LHCN-M2 (cell line): ENCODE measurements around the gene PLS1. TPM values are rescaled to one million over a fixed set of nuclear protein-coding genes. Genes with fewer than 3 reads are reported as not detected.
"Not testable (repeated sequence)": the region's sequence is repeated elsewhere in the genome, so short reads cannot be mapped to it uniquely, and the experiment has no call there.

Experiments used
- DNase-seq: peaks from one replicate; pipeline ENCODE4 v3.0.0-alpha.2; 2012; ENCODE audit warnings: low read depth
- total RNA-seq: library from RNA; depleted of rRNA; stranded (reverse); fragments of >200 nt; gene quantifications from 2 replicates; pipeline ENCODE4 v1.2.3, GENCODE V29; 2014

The PLS1 gene
- total RNA-seq, 1 experiment from 2014 or later = 1.1 TPM

DNA sequence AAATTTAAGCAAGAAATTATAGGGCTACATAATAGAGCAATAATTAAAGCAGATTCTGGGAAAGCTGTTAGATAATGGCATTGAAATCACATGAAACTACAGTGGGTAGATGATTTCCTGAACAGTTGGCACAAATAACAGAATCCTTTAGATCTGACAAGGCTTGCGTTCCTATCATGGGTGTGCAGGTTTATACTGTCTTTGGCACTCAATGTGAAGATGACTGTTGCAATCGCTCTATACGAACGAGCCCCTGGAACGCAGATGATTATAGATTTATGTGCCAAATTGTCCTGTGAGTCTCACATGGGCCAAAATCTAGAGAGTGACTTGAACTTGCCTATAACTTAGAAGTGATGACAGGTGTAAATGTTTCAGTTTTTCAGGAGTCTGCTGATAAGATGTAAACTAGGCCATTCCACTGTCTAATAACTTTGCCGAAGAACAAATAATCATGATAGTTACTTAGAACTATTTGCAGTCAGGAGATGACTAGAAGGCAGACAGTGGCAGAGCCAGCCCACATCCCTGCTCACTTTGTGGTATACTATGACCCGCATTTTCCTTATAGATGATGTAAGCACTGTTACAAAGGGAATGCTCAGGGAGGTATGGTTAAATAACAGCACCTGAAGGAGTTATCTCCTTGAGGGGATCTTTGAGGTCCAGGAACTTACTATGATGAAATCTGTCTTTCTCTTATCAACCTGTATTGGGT lies 97.1 kb downstream of the PLS1 start:
- DNase-seq = no peak

DNA sequence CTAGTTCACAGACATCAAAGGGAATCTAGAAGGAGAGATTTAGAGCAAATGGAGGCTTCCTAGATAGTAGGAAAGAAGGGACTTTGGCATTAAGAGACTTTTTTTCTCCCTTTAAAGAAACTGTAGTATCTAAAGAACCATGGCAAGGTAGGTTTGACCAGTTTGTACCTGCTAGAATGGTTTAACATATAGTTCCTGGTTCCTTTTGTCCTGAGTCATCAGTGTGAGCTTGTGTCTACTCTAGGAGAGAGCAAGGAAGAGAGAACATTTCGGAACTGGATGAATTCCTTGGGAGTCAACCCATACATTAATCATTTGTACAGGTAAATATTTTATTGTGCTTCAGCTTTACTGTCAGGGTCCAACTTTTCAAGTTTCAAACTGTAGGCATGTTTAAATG lies 98.0 kb downstream of the PLS1 start:
- no peak for DNase-seq

GRCh38 chr3:142705198-142705597 lies 109.0 kb downstream of the PLS1 start:
- no peak for DNase-seq

DNA sequence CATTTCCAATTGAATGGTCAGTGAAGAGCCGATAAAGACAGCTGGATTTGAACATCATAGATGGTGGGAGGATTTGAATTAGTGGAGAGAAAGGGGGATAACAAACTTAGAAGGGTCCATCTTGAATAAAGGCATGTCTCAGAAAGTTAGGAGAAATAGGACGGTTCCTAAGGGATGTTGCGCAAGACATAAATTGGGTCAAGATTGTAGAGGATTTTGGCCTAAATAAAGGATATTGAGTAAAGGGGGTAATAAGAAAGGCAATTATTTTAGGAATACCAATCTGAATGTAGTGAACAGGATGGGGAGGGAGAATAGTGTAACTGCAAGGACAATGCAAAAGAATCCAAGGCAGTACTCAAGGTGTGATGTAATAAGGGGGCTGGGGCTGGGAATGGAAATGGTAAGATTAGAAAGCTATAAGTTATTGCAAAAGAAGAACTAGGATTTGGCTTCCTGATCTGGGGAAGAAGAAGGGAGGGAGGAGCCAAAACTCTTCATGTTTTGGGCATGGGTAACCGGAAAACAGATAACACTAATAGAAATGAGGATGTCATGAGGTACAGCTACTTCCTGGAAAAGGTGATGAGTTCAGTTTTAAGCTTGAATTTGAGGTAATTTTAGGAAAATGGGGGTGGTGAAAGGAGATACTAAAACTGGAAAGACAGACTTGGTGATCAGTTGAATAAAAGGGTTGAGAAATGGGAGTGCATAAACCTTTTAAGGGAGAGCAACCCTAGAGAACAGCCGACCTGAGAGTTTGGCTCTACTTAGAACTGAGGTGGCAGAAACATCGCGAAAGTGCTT lies 110.3 kb downstream of the PLS1 start:
- no peak for DNase-seq

DNA sequence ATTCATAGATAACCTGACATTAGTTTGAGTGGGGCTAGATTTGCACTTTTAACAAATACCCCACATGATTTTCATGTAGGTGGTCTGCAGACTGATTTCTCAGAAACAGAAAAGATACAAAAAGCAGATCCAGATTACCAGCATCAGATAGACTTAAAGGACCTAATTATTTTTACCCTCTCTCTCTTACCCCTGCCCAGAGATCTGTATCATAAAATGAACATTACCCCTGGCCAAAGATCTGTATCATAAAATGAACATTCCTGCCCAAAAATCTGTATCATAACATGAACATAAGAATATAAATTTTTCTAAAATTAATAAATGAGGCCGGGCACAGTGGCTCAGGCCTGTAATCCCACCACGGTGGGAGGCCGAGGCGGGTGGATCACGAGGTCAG lies 113.0 kb downstream of the PLS1 start:
- no peak for DNase-seq

GRCh38 chr3:142714882-142715281 lies 118.7 kb downstream of the PLS1 start:
- DNase-seq = not testable (repeated sequence)

- DNase-seq = no peak
Measured at GRCh38 chr3:142716102-142716501, 119.9 kb downstream of the PLS1 start.

DNA sequence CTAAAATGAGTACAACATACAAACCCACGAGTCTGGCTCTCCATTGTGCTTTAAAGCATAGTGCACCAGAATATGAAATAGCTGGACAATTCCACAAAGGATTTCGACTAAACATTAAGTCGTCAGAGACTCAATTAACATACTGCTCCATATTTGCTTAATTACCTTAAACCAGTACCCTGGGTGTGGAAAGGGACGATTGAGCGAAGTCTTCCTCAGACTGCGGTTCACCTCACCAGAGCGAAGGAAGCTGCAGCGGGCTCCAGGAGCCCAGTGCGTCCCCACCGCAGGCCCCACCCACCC lies 127.4 kb downstream of the PLS1 start:
- DNase-seq = no peak

- peak; percentile 81 for DNase-seq
Measured at GRCh38 chr3:142723968-142724681, 127.9 kb downstream of the PLS1 start, which contains the start of gene TRPC1. TSS of gene TRPC1 (plus strand) at chr3:142724034. CDS start at chr3:142724560, 526 bp downstream.

DNA sequence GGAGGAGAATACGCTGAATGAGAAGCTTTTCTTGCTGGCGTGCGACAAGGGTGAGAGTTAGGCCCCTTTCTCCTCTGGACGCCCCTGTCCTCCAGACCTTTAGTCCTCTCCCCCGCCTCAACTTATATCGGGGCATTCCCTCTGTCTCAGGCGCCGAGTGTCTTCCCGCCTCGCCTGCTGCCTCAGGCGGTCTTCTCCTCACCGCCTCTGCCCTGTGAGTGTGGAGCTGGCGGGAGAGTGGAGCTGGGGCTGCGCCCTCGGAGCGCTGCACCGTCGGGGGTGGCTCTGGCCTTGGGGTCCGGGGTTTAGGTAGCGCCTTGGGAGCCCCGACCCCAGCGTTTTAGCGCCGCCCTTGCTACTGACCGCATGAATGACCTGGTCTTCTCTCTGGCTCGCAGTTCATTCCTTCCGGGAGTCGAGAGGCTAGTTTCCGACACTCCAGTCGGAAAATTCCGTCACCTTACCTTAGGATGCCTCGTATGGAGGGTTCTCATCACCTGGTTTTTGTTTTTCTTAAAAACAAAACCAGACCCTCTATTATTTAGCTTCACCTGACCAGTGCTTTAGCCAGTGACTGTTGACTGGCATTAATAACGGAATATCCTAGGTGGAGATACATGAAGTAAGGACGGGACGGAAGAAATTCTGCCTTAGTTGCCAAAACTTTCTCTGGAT lies 128.6 kb downstream of the PLS1 start:
- DNase-seq = peak; percentile 52

GRCh38 chr3:142725357-142725739 lies 129.2 kb downstream of the PLS1 start:
- no peak for DNase-seq

DNA sequence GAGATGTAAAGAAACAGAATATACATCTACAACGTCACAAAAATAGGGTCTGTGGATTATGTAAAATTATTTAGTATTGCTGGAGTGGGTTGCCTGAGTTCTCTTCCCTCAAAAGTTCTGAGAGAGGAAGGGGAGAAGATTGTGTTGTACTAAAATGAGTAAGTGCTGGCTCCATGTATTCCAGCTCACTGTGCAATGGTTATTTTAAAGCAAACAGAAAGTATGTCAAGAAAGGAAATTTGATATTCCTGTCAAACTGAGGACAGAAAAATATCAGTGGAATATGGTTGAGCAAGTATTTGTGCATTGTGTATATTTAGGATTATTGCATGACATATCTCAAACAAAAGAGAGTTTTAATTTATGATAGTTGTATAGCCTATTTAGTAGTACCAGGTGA lies 129.8 kb downstream of the PLS1 start:
- DNase-seq = no peak

- DNase-seq = no peak
Measured at GRCh38 chr3:142732066-142732465, 135.9 kb downstream of the PLS1 start.

DNA sequence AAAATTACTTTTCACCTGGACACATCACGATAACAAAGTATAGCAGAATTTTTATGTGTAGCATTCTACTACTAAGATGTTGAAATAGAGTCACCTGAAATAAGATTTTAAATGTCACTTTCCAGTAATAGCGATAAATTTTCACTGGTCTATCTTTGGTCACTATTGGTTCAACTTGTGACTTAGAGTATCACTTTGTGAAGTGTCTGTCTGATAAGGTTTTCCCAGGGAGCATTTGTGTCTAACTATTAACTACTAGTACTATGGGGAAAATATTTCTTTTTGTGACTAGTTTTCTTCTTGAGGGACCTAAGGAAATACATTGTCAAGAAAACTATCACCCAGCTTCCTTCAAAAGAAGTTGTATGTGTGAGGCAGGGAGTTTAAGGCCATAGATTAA lies 138.6 kb downstream of the PLS1 start:
- no peak for DNase-seq

GRCh38 chr3:142735462-142735861 lies 139.3 kb downstream of the PLS1 start:
- no peak for DNase-seq

- no peak for DNase-seq
Measured at GRCh38 chr3:142738396-142738795, 142.2 kb downstream of the PLS1 start.

- no peak for DNase-seq
Measured at GRCh38 chr3:142746646-142747045, 150.5 kb downstream of the PLS1 start.

- DNase-seq = not testable (repeated sequence)
Measured at GRCh38 chr3:142750531-142750930, 154.3 kb downstream of the PLS1 start.

DNA sequence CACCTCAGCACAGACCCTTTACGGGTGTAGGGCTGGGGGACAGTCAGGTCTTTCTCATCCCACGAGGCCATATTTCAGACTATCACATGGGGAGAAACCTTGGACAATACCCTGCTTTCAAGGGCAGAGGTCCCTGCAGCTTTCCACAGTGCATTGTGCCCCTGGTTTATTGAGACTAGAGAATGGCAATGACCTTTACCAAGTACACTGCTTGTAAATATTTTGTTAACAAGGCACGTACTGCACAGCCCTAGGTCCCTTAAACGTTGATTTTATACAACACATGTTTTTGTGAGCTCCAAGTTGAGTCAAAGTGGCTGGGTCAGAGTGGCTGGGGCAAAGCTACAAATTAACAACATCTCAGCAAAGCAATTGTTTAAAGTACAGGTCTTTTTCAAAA lies 156.4 kb downstream of the PLS1 start:
- not testable (repeated sequence) for DNase-seq

DNA sequence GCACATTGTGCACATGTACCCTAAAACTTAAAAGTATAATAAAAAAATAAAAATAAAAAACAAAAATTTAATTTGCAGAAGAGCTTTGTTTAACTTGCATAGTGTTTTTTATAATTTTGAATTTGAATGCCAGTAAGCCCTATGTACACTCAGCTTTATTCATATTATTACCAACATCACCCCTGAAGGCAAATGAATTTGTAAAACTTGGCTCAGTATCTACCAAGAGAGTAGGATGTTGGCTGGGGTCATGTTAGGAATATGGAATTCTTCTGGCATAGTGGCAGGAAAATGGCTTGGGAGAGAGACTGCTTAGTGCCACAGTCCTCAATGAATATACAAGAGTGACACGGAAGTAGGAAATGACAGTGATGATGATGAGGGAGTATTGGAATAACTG lies 158.3 kb downstream of the PLS1 start:
- DNase-seq = no peak
